CD14-positive monocyte (primary cell): ENCODE measurements around the gene FHOD3. TPM values are rescaled to one million over a fixed set of nuclear protein-coding genes. Genes with fewer than 3 reads are reported as not detected.

Source experiments
- DNase-seq, 3 donors: peaks; one replicate each; pipeline ENCODE4 v3.0.0-alpha.2; 2011 to 2022
- H2AFZ ChIP-seq: 2 replicates; pipeline ENCODE4 v1.6.0; 2012; ENCODE audit warnings: mild to moderate bottlenecking, low read depth, low read length, inconsistent platforms; ENCODE audit not compliant: insufficient read depth, poor library complexity, severe bottlenecking
- H3K27ac ChIP-seq, 2 donors: 1 replicate in 1 of 2; 2 replicates in 1 of 2; pipeline ENCODE4 v1.5.1; 2012 to 2013; ENCODE audit warnings: low read length in 2 of 2, control low read depth in 1 of 2, inconsistent platforms in 1 of 2, low read depth in 1 of 2, mild to moderate bottlenecking in 1 of 2
- H3K27me3 ChIP-seq, 2 donors: one replicate each; pipeline versions ENCODE4 v1.6.0 to v1.6.1; 2011 to 2013; ENCODE audit warnings: low read length in 2 of 2; ENCODE audit not compliant: control insufficient read depth in 2 of 2, insufficient read depth in 2 of 2
- H3K36me3 ChIP-seq, 2 donors: replicated peaks in 1 of 2; 1 replicate in 1 of 2; 2 replicates in 1 of 2; pipeline versions ENCODE4 v1.5.1 to v1.6.1; 2012 to 2013; ENCODE audit warnings: low read length in 2 of 2, control low read depth in 1 of 2, inconsistent platforms in 1 of 2, mild to moderate bottlenecking in 1 of 2; ENCODE audit not compliant: insufficient read depth in 2 of 2, control insufficient read depth in 1 of 2
- H3K4me1 ChIP-seq, 2 donors: 1 replicate in 1 of 2; 2 replicates in 1 of 2; pipeline versions ENCODE4 v1.5.1 to v1.6.1; 2012 to 2013; ENCODE audit warnings: low read length in 2 of 2, control low read depth in 1 of 2, inconsistent platforms in 1 of 2, mild to moderate bottlenecking in 1 of 2, moderate library complexity in 1 of 2; ENCODE audit not compliant: insufficient read depth in 2 of 2, control insufficient read depth in 1 of 2
- H3K4me2 ChIP-seq: replicated peaks from 2 replicates; pipeline ENCODE3; 2012; ENCODE audit warnings: low read length, moderate library complexity, mild to moderate bottlenecking; ENCODE audit not compliant: poor library complexity, severe bottlenecking; ENCODE audit errors: extremely low read depth
- H3K4me3 ChIP-seq, 3 experiments: fragments of 200-600 bp in 1 of 3; sonication (generic) in 1 of 3; replicated peaks in 1 of 3; 1 replicate in 2 of 3; 2 replicates in 1 of 3; pipeline ENCODE4 v1.5.1; 2011 to 2013; ENCODE audit warnings: low read length in 3 of 3, mild to moderate bottlenecking in 3 of 3, control low read depth in 2 of 3, low read depth in 2 of 3, inconsistent platforms in 1 of 3, moderate library complexity in 1 of 3
- H3K79me2 ChIP-seq: 2 replicates; pipeline ENCODE4 v1.6.0; 2012; ENCODE audit warnings: mild to moderate bottlenecking, control low read depth, inconsistent platforms, low read length, moderate library complexity; ENCODE audit not compliant: insufficient read depth
- H3K9ac ChIP-seq: 2 replicates; pipeline ENCODE4 v1.6.0; 2017; ENCODE audit warnings: low read length, mild to moderate bottlenecking; ENCODE audit not compliant: insufficient read depth, poor library complexity, severe bottlenecking
- H3K9me3 ChIP-seq, 2 donors: replicated peaks in 1 of 2; 1 replicate in 1 of 2; 2 replicates in 1 of 2; pipeline versions ENCODE4 v1.5.1 to v1.6.1; 2012 to 2013; ENCODE audit warnings: low read length in 2 of 2, control low read depth in 1 of 2; ENCODE audit not compliant: control insufficient read depth in 1 of 2, insufficient read depth in 1 of 2
- H4K20me1 ChIP-seq: 2 replicates; pipeline ENCODE4 v1.6.0; 2012; ENCODE audit warnings: mild to moderate bottlenecking, low read length, control low read depth, moderate library complexity; ENCODE audit not compliant: insufficient read depth
- H3K27ac Mint-ChIP-seq, 7 donors: one replicate each; pipeline ENCODE4 v1.8.0; 2020; ENCODE audit warnings: mild to moderate bottlenecking in 7 of 7, mixed read lengths in 7 of 7, moderate library complexity in 6 of 7, inconsistent platforms in 2 of 7
- H3K27me3 Mint-ChIP-seq, 3 donors: one replicate each; pipeline ENCODE4 v1.8.0; 2021 to 2022; ENCODE audit warnings: low read depth in 3 of 3, mild to moderate bottlenecking in 3 of 3, mixed read lengths in 3 of 3, moderate library complexity in 3 of 3, inconsistent platforms in 1 of 3
- H3K36me3 Mint-ChIP-seq, 2 donors: one replicate each; pipeline ENCODE4 v1.8.0; 2020; ENCODE audit warnings: mixed read lengths in 2 of 2, inconsistent platforms in 1 of 2, mild to moderate bottlenecking in 1 of 2
- H3K4me1 Mint-ChIP-seq: one replicate; pipeline ENCODE4 v1.8.0; 2020; ENCODE audit warnings: mild to moderate bottlenecking, mixed read lengths
- H3K4me3 Mint-ChIP-seq, 2 donors: one replicate each; pipeline ENCODE4 v1.8.0; 2020; ENCODE audit warnings: mild to moderate bottlenecking in 2 of 2, mixed read lengths in 2 of 2, moderate library complexity in 1 of 2
- H3K9me3 Mint-ChIP-seq, 7 donors: one replicate each; pipeline ENCODE4 v1.8.0; 2020 to 2022; ENCODE audit warnings: mixed read lengths in 7 of 7, mild to moderate bottlenecking in 6 of 7, moderate library complexity in 6 of 7, inconsistent platforms in 2 of 7
- WGBS: methylation state at CpG from one replicate; pipeline ENCODE4 v1.1.5; 2013; ENCODE audit warnings: missing lambda C conversion rate; ENCODE audit not compliant: insufficient coverage; 5-methylcytosine and 5-hydroxymethylcytosine counted together
- intact Hi-C, 2 donors: fragments of 100-400 bp; cut with micrococcal nuclease; formaldehyde crosslinking; loops; one replicate each; pipeline versions ENCODE4 v1.15.0 to v1.15.1; 2023
- polyA plus RNA-seq, 3 donors: library from polyadenylated mRNA; depleted of rRNA in 1 of 3; unstranded in 2 of 3; stranded (reverse) in 1 of 3; fragments of 300-500 nt in 2 of 3; fragments of >200 nt in 1 of 3; fragmentation: Illumina TruSeq in 2 of 3; gene quantifications; 1 replicate in 2 of 3; 2 replicates in 1 of 3; pipeline ENCODE4 v1.2.3, GENCODE V29; 2012 to 2021
- TF ChIP-seq, protein P1 (sequence below): fragments of 200-600 bp; IDR thresholded peaks from one replicate; pipeline ENCODE4 v1.8.0; 2022; ENCODE audit warnings: antibody characterized with exemption, mild to moderate bottlenecking

FHOD3 gene
- polyA plus RNA-seq, 3 donors, result not detected

DNA sequence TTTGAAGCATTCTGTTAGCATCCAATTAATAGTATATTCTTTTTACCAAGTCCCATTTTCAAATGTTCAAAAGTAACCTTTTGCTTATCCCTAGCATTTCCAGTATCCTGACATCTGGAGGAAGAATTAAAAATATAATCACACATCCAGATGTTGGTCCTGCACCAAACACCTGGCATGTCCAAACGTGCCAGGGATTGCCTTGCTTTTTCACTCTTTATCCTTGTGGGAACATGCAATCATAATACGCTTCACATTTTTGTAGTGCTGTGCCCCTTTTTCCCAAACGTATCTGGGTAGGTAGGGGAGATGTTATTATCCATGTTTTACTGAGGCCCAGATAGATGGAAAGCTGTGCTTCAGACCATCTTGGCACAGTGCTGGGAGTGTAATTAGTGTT, 398.3 kb downstream of the FHOD3 start:
- Histone ChIP-seq H3K9me3 (no peaks in the 10 kb centered on the region), H3K4me3 (no peak overlapping the region), H3K4me2 (no peak overlapping the region), H3K9ac (no peak overlapping the region), H3K27me3 (no peaks in the 10 kb centered on the region), H3K4me1 (no peaks in the 10 kb centered on the region), H3K79me2 (no peaks in the 10 kb centered on the region), H4K20me1 (no peaks in the 10 kb centered on the region), H2AFZ (no peak overlapping the region), H3K36me3 (no peaks in the 10 kb centered on the region), H3K27ac (no peak overlapping the region)
- DNase-seq, result no peak
- intact Hi-C loops, result no loop called here
- Mint-ChIP-seq H3K4me3 (no peak overlapping the region), H3K4me1 (no peaks in the 10 kb centered on the region), H3K9me3 (peaks cover 0 to 7% (median 2%) of the 10 kb centered on the region in 7 donors), H3K36me3 (no peaks in the 10 kb centered on the region), H3K27ac (no peak overlapping the region), H3K27me3 (peaks cover 0 to 5% (median 0%) of the 10 kb centered on the region in 3 donors)
- TF ChIP-seq, protein P1, sequence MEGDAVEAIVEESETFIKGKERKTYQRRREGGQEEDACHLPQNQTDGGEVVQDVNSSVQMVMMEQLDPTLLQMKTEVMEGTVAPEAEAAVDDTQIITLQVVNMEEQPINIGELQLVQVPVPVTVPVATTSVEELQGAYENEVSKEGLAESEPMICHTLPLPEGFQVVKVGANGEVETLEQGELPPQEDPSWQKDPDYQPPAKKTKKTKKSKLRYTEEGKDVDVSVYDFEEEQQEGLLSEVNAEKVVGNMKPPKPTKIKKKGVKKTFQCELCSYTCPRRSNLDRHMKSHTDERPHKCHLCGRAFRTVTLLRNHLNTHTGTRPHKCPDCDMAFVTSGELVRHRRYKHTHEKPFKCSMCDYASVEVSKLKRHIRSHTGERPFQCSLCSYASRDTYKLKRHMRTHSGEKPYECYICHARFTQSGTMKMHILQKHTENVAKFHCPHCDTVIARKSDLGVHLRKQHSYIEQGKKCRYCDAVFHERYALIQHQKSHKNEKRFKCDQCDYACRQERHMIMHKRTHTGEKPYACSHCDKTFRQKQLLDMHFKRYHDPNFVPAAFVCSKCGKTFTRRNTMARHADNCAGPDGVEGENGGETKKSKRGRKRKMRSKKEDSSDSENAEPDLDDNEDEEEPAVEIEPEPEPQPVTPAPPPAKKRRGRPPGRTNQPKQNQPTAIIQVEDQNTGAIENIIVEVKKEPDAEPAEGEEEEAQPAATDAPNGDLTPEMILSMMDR, result no peak
- 68% methylated on average over 2 of the region's 3 CpGs for WGBS

DNA sequence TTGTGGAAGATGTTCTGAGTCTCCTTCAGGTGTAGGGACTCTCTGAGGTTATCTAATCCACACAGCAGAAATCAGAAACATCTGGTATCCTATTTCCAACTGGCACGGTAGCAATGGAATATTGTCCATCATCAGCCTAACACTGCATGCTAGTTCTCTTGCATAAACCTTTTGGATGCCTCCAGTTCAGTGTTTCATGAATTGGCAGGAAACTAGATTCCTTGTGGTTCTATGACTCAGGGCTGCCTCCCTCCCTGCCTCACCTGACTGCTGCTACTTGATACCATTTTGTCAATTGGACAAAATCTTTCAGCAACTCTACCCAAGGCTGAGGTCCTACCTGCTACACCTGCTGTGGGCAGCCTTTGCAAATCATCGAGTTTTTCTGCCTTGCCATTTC, 400.4 kb downstream of the FHOD3 start:
- no peak overlapping the region for H3K4me3 Mint-ChIP-seq
- Histone ChIP-seq H3K27me3 (no peaks in the 10 kb centered on the region), H3K36me3 (no peaks in the 10 kb centered on the region), H2AFZ (no peak overlapping the region), H3K27ac (no peak overlapping the region), H3K9me3 (no peaks in the 10 kb centered on the region), H3K79me2 (no peaks in the 10 kb centered on the region), H3K9ac (no peak overlapping the region), H3K4me1 (no peaks in the 10 kb centered on the region), H3K4me3 (no peak overlapping the region), H4K20me1 (no peaks in the 10 kb centered on the region), H3K4me2 (no peak overlapping the region)
- TF ChIP-seq, protein P1, result no peak
- H3K27me3 Mint-ChIP-seq, result peaks cover 0 to 3% (median 0%) of the 10 kb centered on the region in 3 donors
- H3K27ac Mint-ChIP-seq, result no peak overlapping the region
- intact Hi-C loops, result no loop called here
- no peaks in the 10 kb centered on the region for H3K4me1 Mint-ChIP-seq
- no peak for DNase-seq
- no peaks in the 10 kb centered on the region for H3K36me3 Mint-ChIP-seq
- 100% methylated on average over 1 of the region's 2 CpGs for WGBS
- peaks cover 0 to 7% (median 2%) of the 10 kb centered on the region in 7 donors for H3K9me3 Mint-ChIP-seq
